Right lobe of liver (tissue), 6 donors: ENCODE measurements around the gene SEMA6C. TPM values are rescaled to one million over a fixed set of nuclear protein-coding genes. Genes with fewer than 3 reads are reported as not detected.

ENCODE experiments used
- ATAC-seq, 4 donors: fragments of 200-7000 bp; cut with Tn5 transposase; one replicate each; pipeline ENCODE4 v1.9.1; 2020; ENCODE audit warnings: mild to moderate bottlenecking in 4 of 4, moderate library complexity in 4 of 4
- DNase-seq, 3 donors: peaks; one replicate each; pipeline ENCODE4 v3.0.0-alpha.2; 2020
- H3K27ac ChIP-seq, 3 donors: fragments of 200-600 bp; one replicate each; pipeline ENCODE4 v1.8.0; 2022
- H3K27me3 ChIP-seq, 2 donors: fragments of 200-600 bp; one replicate each; pipeline ENCODE4 v1.8.0; 2022
- H3K36me3 ChIP-seq, 4 donors: fragments of 200-600 bp; sonication (generic) in 1 of 4; one replicate each; pipeline versions ENCODE4 v1.5.1 to v1.8.0; 2017 to 2022; ENCODE audit warnings: control low read depth in 1 of 4
- H3K4me1 ChIP-seq, 4 donors: fragments of 200-600 bp; sonication (generic) in 1 of 4; one replicate each; pipeline versions ENCODE4 v1.5.1 to v1.8.0; 2017 to 2022; ENCODE audit warnings: control low read depth in 1 of 4
- H3K4me3 ChIP-seq, 3 donors: fragments of 200-600 bp; one replicate each; pipeline ENCODE4 v1.8.0; 2022
- H3K9me3 ChIP-seq, 4 donors: fragments of 200-600 bp; sonication (generic) in 1 of 4; one replicate each; pipeline versions ENCODE4 v1.5.1 to v1.8.0; 2017 to 2022; ENCODE audit warnings: control low read depth in 1 of 4
- CTCF ChIP-seq, 4 donors: fragments of 200-600 bp in 3 of 4; fragments of 450-650 bp in 1 of 4; IDR thresholded peaks; one replicate each; pipeline versions ENCODE4 v1.5.1 to v1.8.0; 2016 to 2022; ENCODE audit warnings: antibody characterized with exemption in 4 of 4, mild to moderate bottlenecking in 2 of 4
- POLR2A ChIP-seq: fragments of 450-650 bp; IDR thresholded peaks from one replicate; pipeline ENCODE4 v1.6.1; 2017; ENCODE audit warnings: antibody characterized with exemption, mild to moderate bottlenecking
- WGBS: methylation state at CpG from one replicate; pipeline ENCODE4 v1.1.6; 2018; ENCODE audit warnings: low coverage, low lambda C conversion rate; ENCODE audit not compliant: insufficient coverage; ENCODE audit errors: missing lambda C conversion rate; 5-methylcytosine and 5-hydroxymethylcytosine counted together
- intact Hi-C, 2 donors: fragments of 100-400 bp; cut with DNase I; formaldehyde crosslinking; loops; one replicate each; pipeline versions ENCODE4 v1.11.2 to v1.14.1; 2022
- total RNA-seq, 6 experiments: library from RNA; depleted of rRNA in 2 of 6; stranded (reverse); fragments of >200 nt in 2 of 6; fragmentation: NEBNext Ultra II Directional in 3 of 6; extraction: Animal tissue kit (Norgen Biotek cat#: 25700) in 3 of 6; gene quantifications; one replicate each; pipeline versions ENCODE4 v1.1.0 to v1.2.4, GENCODE V29; 2016 to 2023
- donor health status: DM: no; HTN: yes; CAD: no.
- donor health status: DM: no; HTN: no; CAD: no.
- donor health status: DM: no; HTN: no; CAD: no.
- donor health status: DM: no; HTN: yes; CAD: no.
- donor health status: DM: no; HTN: yes; CAD: no.

SEMA6C gene
- total RNA-seq, 6 experiments from 2014 or later, result 0.87 to 8.3 (median 4.1) TPM

GRCh38 chr1:151143057-151143435, 3.4 kb downstream of the SEMA6C start:
- Histone ChIP-seq H3K4me3 (no peak overlapping the region), H3K27ac (no peak overlapping the region), H3K36me3 (no peaks in the 10 kb centered on the region), H3K27me3 (no peaks in the 10 kb centered on the region), H3K4me1 (peaks cover 0 to 16% (median 5%) of the 10 kb centered on the region in 4 donors), H3K9me3 (no peaks in the 10 kb centered on the region)
- 80% methylated on average over 1 of the region's 7 CpGs for WGBS
- ATAC-seq, result no peak
- no peak for TF ChIP-seq POLR2A
- no peak for TF ChIP-seq CTCF (IDR thresholded peaks at IDR 0.05)
- intact Hi-C loops, result no loop called here
- no peak for DNase-seq

GRCh38 chr1:151142411-151143056, 3.9 kb downstream of the SEMA6C start:
- Histone ChIP-seq H3K4me3 (no peak overlapping the region), H3K27ac (no peak overlapping the region), H3K9me3 (no peaks in the 10 kb centered on the region), H3K4me1 (peaks cover 0 to 11% (median 5%) of the 10 kb centered on the region in 4 donors), H3K27me3 (no peaks in the 10 kb centered on the region), H3K36me3 (no peaks in the 10 kb centered on the region)
- no peak for DNase-seq
- 100% methylated on average over 2 of the region's 5 CpGs for WGBS
- no peak for ATAC-seq
- TF ChIP-seq POLR2A (no peak), CTCF (IDR thresholded peaks at IDR 0.05) (no peak)
- intact Hi-C loops, result no loop called here

- TF ChIP-seq CTCF (IDR thresholded peaks at IDR 0.05) (no peak), POLR2A (no peak)
- DNase-seq, result peak in 1 of 3 donors; percentile 44
- Histone ChIP-seq H3K4me3 (no peak overlapping the region), H3K4me1 (no peaks in the 10 kb centered on the region), H3K27ac (no peak overlapping the region), H3K9me3 (no peaks in the 10 kb centered on the region), H3K36me3 (no peaks in the 10 kb centered on the region), H3K27me3 (no peaks in the 10 kb centered on the region)
- intact Hi-C loops, result no loop called here
- 100% methylated on average over 3 of the region's 7 CpGs for WGBS
- no peak for ATAC-seq
Observed at GRCh38 chr1:151137789-151138188, 8.6 kb downstream of the SEMA6C start.

GRCh38 chr1:151135433-151136385, 10.7 kb downstream of the SEMA6C start:
- no peak overlapping the region for H3K4me3 ChIP-seq
- intact Hi-C loops, result no loop called here
- TF ChIP-seq POLR2A (no peak), CTCF (IDR thresholded peaks at IDR 0.05) (no peak)
- WGBS, result 93% methylated on average over 5 of the region's 12 CpGs
- peak in 1 of 3 donors; percentile 33 for DNase-seq
- no peak for ATAC-seq
- H3K27me3 ChIP-seq, result no peaks in the 10 kb centered on the region
- no peaks in the 10 kb centered on the region for H3K4me1 ChIP-seq
- no peak overlapping the region for H3K27ac ChIP-seq
- H3K9me3 ChIP-seq, result no peaks in the 10 kb centered on the region
- no peaks in the 10 kb centered on the region for H3K36me3 ChIP-seq
